ENCODE measurements around the gene VGF.
"Not testable (repeated sequence)": the region's sequence is repeated elsewhere in the genome, so short reads cannot be mapped to it uniquely, and the experiment has no call there.

The VGF gene

DNA sequence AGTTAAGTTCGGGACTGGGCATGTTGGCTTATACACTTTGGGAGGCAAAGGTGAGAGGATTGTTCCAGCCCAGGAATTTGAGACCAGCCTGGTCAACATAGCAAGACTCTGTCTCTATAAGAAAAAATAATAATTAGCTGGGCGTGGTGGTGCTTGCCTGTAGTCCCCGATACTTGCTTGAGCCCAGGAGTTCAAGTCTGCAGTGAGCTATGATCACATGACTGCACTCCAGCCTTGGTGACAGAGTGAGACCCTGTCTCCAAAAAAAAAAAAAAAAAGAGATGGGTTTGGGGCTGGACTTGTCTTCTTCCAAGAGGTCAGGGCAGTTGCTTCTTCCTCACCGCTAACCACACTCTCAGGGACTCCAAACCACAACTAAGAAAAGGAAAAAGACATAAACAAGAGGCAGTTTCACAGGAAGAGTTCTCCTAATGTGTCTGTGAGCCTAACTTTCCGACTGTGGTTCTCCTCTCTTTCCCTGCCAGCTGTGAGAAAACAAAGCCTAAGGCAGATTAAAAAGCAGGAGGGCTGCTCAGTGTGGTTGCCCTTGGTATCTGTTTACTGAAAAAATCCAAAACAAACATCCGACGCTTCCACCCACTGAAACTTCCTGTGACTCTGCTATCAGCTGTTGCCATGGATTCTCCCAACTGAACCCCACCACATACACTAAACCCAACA lies 40.9 kb downstream of the VGF start:
- POLR2A ChIA-PET = interaction anchor here (0.6 kb wide), 1 partner anchor 120 kb away, joined by 5 read pairs; no protein-coding TSS in a partner anchor
- CTCF ChIA-PET = interaction anchor here (1.3 to 9.9 kb wide), 8 partner anchors 13 to 166 kb away, joined by 3 to 81 read pairs (median 7); partner anchors contain the start of gene FIS1
- DNase-seq (ENCODE audit: extremely low spot score) = no peak
- TF ChIP-seq, protein P1, sequence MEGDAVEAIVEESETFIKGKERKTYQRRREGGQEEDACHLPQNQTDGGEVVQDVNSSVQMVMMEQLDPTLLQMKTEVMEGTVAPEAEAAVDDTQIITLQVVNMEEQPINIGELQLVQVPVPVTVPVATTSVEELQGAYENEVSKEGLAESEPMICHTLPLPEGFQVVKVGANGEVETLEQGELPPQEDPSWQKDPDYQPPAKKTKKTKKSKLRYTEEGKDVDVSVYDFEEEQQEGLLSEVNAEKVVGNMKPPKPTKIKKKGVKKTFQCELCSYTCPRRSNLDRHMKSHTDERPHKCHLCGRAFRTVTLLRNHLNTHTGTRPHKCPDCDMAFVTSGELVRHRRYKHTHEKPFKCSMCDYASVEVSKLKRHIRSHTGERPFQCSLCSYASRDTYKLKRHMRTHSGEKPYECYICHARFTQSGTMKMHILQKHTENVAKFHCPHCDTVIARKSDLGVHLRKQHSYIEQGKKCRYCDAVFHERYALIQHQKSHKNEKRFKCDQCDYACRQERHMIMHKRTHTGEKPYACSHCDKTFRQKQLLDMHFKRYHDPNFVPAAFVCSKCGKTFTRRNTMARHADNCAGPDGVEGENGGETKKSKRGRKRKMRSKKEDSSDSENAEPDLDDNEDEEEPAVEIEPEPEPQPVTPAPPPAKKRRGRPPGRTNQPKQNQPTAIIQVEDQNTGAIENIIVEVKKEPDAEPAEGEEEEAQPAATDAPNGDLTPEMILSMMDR (IDR thresholded peaks at IDR 0.05; ENCODE audit: control extremely low read depth, extremely low read depth, low read depth, missing control alignments) = no peak

DNA sequence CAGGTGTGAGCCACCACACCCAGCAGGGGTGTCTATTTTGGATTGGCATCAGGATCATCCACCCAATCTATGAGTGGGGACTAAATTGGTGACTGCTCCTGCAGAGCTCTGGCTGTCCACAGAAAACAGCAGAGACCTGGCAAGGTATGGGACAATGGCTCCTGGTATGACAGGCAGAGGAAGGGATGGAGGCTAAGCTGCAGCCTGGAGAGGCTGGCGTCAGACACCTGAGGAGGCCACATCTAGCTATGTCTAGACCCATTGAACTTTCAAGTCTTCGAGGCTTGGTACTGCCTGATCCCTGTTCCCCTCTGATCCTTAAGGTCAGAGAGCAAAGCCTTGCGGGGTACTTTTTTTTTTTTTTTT lies 41.7 kb downstream of the VGF start:
- POLR2A ChIA-PET = no interaction called here
- no peak for DNase-seq (ENCODE audit: extremely low spot score)
- TF ChIP-seq, protein P1 (IDR thresholded peaks at IDR 0.05; ENCODE audit: control extremely low read depth, extremely low read depth, low read depth, missing control alignments) = no peak
- CTCF ChIA-PET = interaction anchor here (1.5 to 9.9 kb wide), 3 partner anchors 13 to 159 kb away, joined by 4 to 81 read pairs (median 39); no protein-coding TSS in a partner anchor

- POLR2A ChIA-PET = no interaction called here
- DNase-seq (ENCODE audit: extremely low spot score) = no peak
- CTCF ChIA-PET = interaction anchor here (1.2 to 9.9 kb wide), 4 partner anchors 14 to 159 kb away, joined by 4 to 81 read pairs (median 22); no protein-coding TSS in a partner anchor
- TF ChIP-seq, protein P1 (IDR thresholded peaks at IDR 0.05; ENCODE audit: control extremely low read depth, extremely low read depth, low read depth, missing control alignments) = no peak
Measured at GRCh38 chr7:101122933-101123702, 42.3 kb downstream of the VGF start.

- POLR2A ChIA-PET = interaction anchor here (0.8 kb wide), 1 partner anchor 17 kb away, joined by 5 read pairs; no protein-coding TSS in a partner anchor
- CTCF ChIA-PET = interaction anchor here (1.0 to 9.9 kb wide), 5 partner anchors 14 to 160 kb away, joined by 3 to 81 read pairs (median 4); no protein-coding TSS in a partner anchor
- DNase-seq (ENCODE audit: extremely low spot score) = peak; percentile 74
- TF ChIP-seq, protein P1 (IDR thresholded peaks at IDR 0.05; ENCODE audit: control extremely low read depth, extremely low read depth, low read depth, missing control alignments) = no peak
Measured at GRCh38 chr7:101121991-101122932, 43.1 kb downstream of the VGF start.

DNA sequence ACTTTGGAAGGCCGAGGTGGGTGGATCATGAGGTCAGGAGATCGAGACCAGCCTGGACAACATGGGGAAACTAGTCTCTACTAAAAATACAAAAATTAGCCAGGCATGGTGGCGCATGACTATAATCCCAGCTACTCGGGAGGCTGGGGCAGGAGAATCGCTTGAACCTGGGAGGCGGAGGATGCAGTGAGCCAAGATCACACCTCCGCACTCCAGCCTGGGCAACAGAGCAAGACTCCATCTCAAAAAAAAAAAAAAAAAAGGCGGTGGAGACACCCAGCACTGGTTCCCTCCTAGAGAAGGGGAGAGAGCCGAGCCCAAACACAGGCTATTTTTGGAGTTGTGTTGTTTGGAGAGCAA lies 43.8 kb downstream of the VGF start:
- POLR2A ChIA-PET = interaction anchor here (0.8 kb wide), 1 partner anchor 18 kb away, joined by 5 read pairs; no protein-coding TSS in a partner anchor
- not testable (repeated sequence) for DNase-seq (ENCODE audit: extremely low spot score)
- CTCF ChIA-PET = interaction anchor here (1.0 to 9.9 kb wide), 3 partner anchors 16 to 22 kb away, joined by 3 to 81 read pairs (median 39); no protein-coding TSS in a partner anchor

- TF ChIP-seq, protein P1 (IDR thresholded peaks at IDR 0.05; ENCODE audit: control extremely low read depth, extremely low read depth, low read depth, missing control alignments) = no peak
- POLR2A ChIA-PET = no interaction called here
- CTCF ChIA-PET = interaction anchor here (1.5 to 1.7 kb wide), 2 partner anchors 10 to 72 kb away, joined by 3 read pairs; no protein-coding TSS in a partner anchor
- no peak for DNase-seq (ENCODE audit: extremely low spot score)
Measured at GRCh38 chr7:101120315-101120714, 45.1 kb downstream of the VGF start.

Data from GM10248 (cell line).